ENCODE measurements around the gene MBD5.

- TF ChIP-seq POLR2A (IDR thresholded peaks at IDR 0.05), result no peak
- TF ChIP-seq CTCF (IDR thresholded peaks at IDR 0.05), result no peak
- no peak for TF ChIP-seq EP300 (IDR thresholded peaks at IDR 0.05)
- no peak for TF ChIP-seq POLR2AphosphoS5 (IDR thresholded peaks at IDR 0.05)
Observed at GRCh38 chr2:148317598-148317997, 296.7 kb downstream of the MBD5 start.
